Measurements from ENCODE around the gene CD48. TPM values are rescaled to one million over a fixed set of nuclear protein-coding genes. Genes with fewer than 3 reads are reported as not detected.

Gene CD48
- total and polyA plus RNA-seq, 4 donors = 2.5 to 10.0 (median 5.1) TPM

- no peaks in the 10 kb centered on the region for H3K4me1 ChIP-seq (ENCODE audit: control insufficient read depth in 4 of 4, insufficient read depth in 4 of 4, low read length in 3 of 4)
- H3K4me3 ChIP-seq (ENCODE audit: low read depth in 1 of 3, low read length in 3 of 3) = no peak overlapping the region
- 81% methylated on average over 10 of the region's 10 CpGs for WGBS
- DNase-seq (ENCODE audit: low spot score) = no peak
- no peaks in the 10 kb centered on the region for H3K27me3 ChIP-seq (ENCODE audit: control insufficient read depth in 4 of 4, insufficient read depth in 4 of 4, low read length in 3 of 4)
- no peak overlapping the region for H3K9ac ChIP-seq (ENCODE audit: low read depth in 1 of 2, low read length in 2 of 2)
- no peaks in the 10 kb centered on the region for H3K36me3 ChIP-seq (ENCODE audit: control insufficient read depth in 4 of 4, insufficient read depth in 3 of 4, low read depth in 1 of 4, low read length in 3 of 4)
- H3K27ac ChIP-seq (ENCODE audit: low read depth in 1 of 2, low read length in 2 of 2) = no peak overlapping the region
- no peaks in the 10 kb centered on the region for H3K9me3 ChIP-seq (ENCODE audit: control insufficient read depth in 4 of 4, low read length in 3 of 4)
- TF ChIP-seq, protein P1, sequence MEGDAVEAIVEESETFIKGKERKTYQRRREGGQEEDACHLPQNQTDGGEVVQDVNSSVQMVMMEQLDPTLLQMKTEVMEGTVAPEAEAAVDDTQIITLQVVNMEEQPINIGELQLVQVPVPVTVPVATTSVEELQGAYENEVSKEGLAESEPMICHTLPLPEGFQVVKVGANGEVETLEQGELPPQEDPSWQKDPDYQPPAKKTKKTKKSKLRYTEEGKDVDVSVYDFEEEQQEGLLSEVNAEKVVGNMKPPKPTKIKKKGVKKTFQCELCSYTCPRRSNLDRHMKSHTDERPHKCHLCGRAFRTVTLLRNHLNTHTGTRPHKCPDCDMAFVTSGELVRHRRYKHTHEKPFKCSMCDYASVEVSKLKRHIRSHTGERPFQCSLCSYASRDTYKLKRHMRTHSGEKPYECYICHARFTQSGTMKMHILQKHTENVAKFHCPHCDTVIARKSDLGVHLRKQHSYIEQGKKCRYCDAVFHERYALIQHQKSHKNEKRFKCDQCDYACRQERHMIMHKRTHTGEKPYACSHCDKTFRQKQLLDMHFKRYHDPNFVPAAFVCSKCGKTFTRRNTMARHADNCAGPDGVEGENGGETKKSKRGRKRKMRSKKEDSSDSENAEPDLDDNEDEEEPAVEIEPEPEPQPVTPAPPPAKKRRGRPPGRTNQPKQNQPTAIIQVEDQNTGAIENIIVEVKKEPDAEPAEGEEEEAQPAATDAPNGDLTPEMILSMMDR (IDR thresholded peaks at IDR 0.05; ENCODE audit: low read depth, low read length, missing input control) = peak; percentile 17
- TF ChIP-seq FOXA2 (IDR thresholded peaks at IDR 0.05) = no peak
Observed at GRCh38 chr1:160748181-160748877, 36.7 kb upstream of the CD48 start.

DNA sequence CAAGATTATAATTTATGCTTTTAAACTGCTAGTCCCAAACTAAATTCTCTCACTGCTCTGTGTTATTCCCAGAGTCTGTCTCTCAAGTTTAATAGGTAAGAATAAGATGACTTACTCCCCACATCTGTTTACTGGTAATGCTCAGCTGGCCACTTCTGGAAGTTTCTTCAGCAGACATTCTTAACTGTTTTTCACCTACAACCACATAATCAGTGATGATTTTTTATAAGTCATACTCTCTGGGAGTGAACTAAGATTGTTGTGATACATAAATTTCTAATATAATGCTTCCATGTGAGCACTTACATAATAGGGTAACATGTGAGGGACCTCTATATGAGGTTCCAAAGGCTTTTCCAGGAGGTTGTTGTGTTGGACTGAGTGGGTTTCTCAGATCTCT, 36.1 kb upstream of the CD48 start:
- Histone ChIP-seq H3K36me3 (ENCODE audit: control insufficient read depth in 4 of 4, insufficient read depth in 3 of 4, low read depth in 1 of 4, low read length in 3 of 4) (no peaks in the 10 kb centered on the region), H3K9me3 (ENCODE audit: control insufficient read depth in 4 of 4, low read length in 3 of 4) (no peaks in the 10 kb centered on the region), H3K4me3 (ENCODE audit: low read depth in 1 of 3, low read length in 3 of 3) (no peak overlapping the region), H3K27me3 (ENCODE audit: control insufficient read depth in 4 of 4, insufficient read depth in 4 of 4, low read length in 3 of 4) (no peaks in the 10 kb centered on the region), H3K27ac (ENCODE audit: low read depth in 1 of 2, low read length in 2 of 2) (no peak overlapping the region), H3K9ac (ENCODE audit: low read depth in 1 of 2, low read length in 2 of 2) (no peak overlapping the region), H3K4me1 (ENCODE audit: control insufficient read depth in 4 of 4, insufficient read depth in 4 of 4, low read length in 3 of 4) (no peaks in the 10 kb centered on the region)
- TF ChIP-seq, protein P2, sequence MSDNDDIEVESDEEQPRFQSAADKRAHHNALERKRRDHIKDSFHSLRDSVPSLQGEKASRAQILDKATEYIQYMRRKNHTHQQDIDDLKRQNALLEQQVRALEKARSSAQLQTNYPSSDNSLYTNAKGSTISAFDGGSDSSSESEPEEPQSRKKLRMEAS (IDR thresholded peaks at IDR 0.05) = no peak
- TF ChIP-seq NR2F2 (IDR thresholded peaks at IDR 0.05) (no peak), FOXA1 (IDR thresholded peaks at IDR 0.05) (no peak), ATF3 (IDR thresholded peaks at IDR 0.05) (no peak), SP1 (IDR thresholded peaks at IDR 0.05) (no peak), EGR1 (IDR thresholded peaks at IDR 0.05; ENCODE audit: low read depth in 2 of 2) (no peak), YY1 (IDR thresholded peaks at IDR 0.05) (no peak), RAD21 (IDR thresholded peaks at IDR 0.05) (no peak), GABPA (IDR thresholded peaks at IDR 0.05 in 1 of 2, conservative IDR thresholded peaks at IDR 0.05 in 1 of 2) (no peak), FOXA2 (IDR thresholded peaks at IDR 0.05) (no peak), JUND (IDR thresholded peaks at IDR 0.05) (no peak), HNF4G (IDR thresholded peaks at IDR 0.05) (no peak)
- TF ChIP-seq, protein P3, sequence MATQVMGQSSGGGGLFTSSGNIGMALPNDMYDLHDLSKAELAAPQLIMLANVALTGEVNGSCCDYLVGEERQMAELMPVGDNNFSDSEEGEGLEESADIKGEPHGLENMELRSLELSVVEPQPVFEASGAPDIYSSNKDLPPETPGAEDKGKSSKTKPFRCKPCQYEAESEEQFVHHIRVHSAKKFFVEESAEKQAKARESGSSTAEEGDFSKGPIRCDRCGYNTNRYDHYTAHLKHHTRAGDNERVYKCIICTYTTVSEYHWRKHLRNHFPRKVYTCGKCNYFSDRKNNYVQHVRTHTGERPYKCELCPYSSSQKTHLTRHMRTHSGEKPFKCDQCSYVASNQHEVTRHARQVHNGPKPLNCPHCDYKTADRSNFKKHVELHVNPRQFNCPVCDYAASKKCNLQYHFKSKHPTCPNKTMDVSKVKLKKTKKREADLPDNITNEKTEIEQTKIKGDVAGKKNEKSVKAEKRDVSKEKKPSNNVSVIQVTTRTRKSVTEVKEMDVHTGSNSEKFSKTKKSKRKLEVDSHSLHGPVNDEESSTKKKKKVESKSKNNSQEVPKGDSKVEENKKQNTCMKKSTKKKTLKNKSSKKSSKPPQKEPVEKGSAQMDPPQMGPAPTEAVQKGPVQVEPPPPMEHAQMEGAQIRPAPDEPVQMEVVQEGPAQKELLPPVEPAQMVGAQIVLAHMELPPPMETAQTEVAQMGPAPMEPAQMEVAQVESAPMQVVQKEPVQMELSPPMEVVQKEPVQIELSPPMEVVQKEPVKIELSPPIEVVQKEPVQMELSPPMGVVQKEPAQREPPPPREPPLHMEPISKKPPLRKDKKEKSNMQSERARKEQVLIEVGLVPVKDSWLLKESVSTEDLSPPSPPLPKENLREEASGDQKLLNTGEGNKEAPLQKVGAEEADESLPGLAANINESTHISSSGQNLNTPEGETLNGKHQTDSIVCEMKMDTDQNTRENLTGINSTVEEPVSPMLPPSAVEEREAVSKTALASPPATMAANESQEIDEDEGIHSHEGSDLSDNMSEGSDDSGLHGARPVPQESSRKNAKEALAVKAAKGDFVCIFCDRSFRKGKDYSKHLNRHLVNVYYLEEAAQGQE (IDR thresholded peaks at IDR 0.05) = no peak
- TF ChIP-seq, protein P4, sequence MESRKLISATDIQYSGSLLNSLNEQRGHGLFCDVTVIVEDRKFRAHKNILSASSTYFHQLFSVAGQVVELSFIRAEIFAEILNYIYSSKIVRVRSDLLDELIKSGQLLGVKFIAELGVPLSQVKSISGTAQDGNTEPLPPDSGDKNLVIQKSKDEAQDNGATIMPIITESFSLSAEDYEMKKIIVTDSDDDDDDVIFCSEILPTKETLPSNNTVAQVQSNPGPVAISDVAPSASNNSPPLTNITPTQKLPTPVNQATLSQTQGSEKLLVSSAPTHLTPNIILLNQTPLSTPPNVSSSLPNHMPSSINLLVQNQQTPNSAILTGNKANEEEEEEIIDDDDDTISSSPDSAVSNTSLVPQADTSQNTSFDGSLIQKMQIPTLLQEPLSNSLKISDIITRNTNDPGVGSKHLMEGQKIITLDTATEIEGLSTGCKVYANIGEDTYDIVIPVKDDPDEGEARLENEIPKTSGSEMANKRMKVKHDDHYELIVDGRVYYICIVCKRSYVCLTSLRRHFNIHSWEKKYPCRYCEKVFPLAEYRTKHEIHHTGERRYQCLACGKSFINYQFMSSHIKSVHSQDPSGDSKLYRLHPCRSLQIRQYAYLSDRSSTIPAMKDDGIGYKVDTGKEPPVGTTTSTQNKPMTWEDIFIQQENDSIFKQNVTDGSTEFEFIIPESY (IDR thresholded peaks at IDR 0.05) = no peak
- TF ChIP-seq, protein P1 (IDR thresholded peaks at IDR 0.05; ENCODE audit: low read depth, low read length, missing input control) = no peak
- no peak for DNase-seq (ENCODE audit: low spot score)

Data from liver (tissue), 9 donors.